Sigmoid colon (tissue), 4 donors: ENCODE data around the gene HSD17B2.

ENCODE experiments used
- CTCF ChIP-seq, 4 experiments: fragments of 450-650 bp in 3 of 4; fragments of 200-600 bp in 1 of 4; IDR thresholded peaks; one replicate each; pipeline ENCODE4 v1.5.1; 2016 to 2019; ENCODE audit warnings: antibody characterized with exemption in 4 of 4, mild to moderate bottlenecking in 3 of 4, moderate library complexity in 2 of 4
- POLR2A ChIP-seq, 2 donors: fragments of 450-650 bp; IDR thresholded peaks; one replicate each; pipeline ENCODE4 v1.6.1; 2016; ENCODE audit warnings: antibody characterized with exemption in 2 of 2, mild to moderate bottlenecking in 2 of 2, moderate library complexity in 2 of 2
- POLR2AphosphoS5 ChIP-seq, 4 donors: sonication (generic); formaldehyde crosslinking; IDR thresholded peaks; one replicate each; pipeline ENCODE4 v1.6.1; 2017; ENCODE audit warnings: antibody characterized with exemption in 4 of 4

GRCh38 chr16:82118749-82119148 lies 83.7 kb downstream of the HSD17B2 start:
- TF ChIP-seq POLR2AphosphoS5 (IDR thresholded peaks at IDR 0.05): no peak
- no peak for TF ChIP-seq CTCF (IDR thresholded peaks at IDR 0.05)
- no peak for TF ChIP-seq POLR2A (IDR thresholded peaks at IDR 0.05)
